ENCODE data around the gene CALHM3. TPM values are rescaled to one million over a fixed set of nuclear protein-coding genes. Genes with fewer than 3 reads are reported as not detected.
"Not testable (repeated sequence)": the region's sequence is repeated elsewhere in the genome, so short reads cannot be mapped to it uniquely, and the experiment has no call there.

The CALHM3 gene
- total RNA-seq, 1 experiment from 2014 or later, result not detected

- no peak for TF ChIP-seq CTCF (IDR thresholded peaks at IDR 0.05; ENCODE audit: unreplicated experiment)
- no TSS peak for BruUV-seq (replicated peaks)
- Mint-ChIP-seq H3K27ac (ENCODE audit: low read depth, unreplicated experiment) (no peak overlapping the region), H3K36me3 (ENCODE audit: insufficient read depth, unreplicated experiment) (no peaks in the 10 kb centered on the region), H3K4me1 (ENCODE audit: insufficient read depth, unreplicated experiment) (peaks cover 9% of the 10 kb centered on the region), H3K4me3 (ENCODE audit: unreplicated experiment) (no peak overlapping the region), H3K9me3 (ENCODE audit: unreplicated experiment) (no peaks in the 10 kb centered on the region), H3K27me3 (ENCODE audit: insufficient read depth, unreplicated experiment) (no peaks in the 10 kb centered on the region)
- CTCF ChIA-PET, result interaction anchor here (0.7 kb wide), 1 partner anchor 41 kb away, joined by 4 read pairs; no protein-coding TSS in a partner anchor
- POLR2A ChIA-PET, result no interaction called here
- intact Hi-C loops (cut with micrococcal nuclease), result no loop called here
- DNase-seq (ENCODE audit: unreplicated experiment), result no peak
These were observed 44.6 kb upstream of the CALHM3 start for GRCh38 chr10:103523683-103524082.

GRCh38 chr10:103522006-103522405 lies 43.0 kb upstream of the CALHM3 start:
- intact Hi-C loops (cut with micrococcal nuclease); H3K36me3 Mint-ChIP-seq (ENCODE audit: insufficient read depth, unreplicated experiment); H3K9me3 Mint-ChIP-seq (ENCODE audit: unreplicated experiment); H3K4me1 Mint-ChIP-seq (ENCODE audit: insufficient read depth, unreplicated experiment); H3K4me3 Mint-ChIP-seq (ENCODE audit: unreplicated experiment); H3K27me3 Mint-ChIP-seq (ENCODE audit: insufficient read depth, unreplicated experiment); BruUV-seq (replicated peaks); POLR2A ChIA-PET; CTCF ChIA-PET; DNase-seq (ENCODE audit: unreplicated experiment); H3K27ac Mint-ChIP-seq (ENCODE audit: low read depth, unreplicated experiment): not testable (repeated sequence)

- Mint-ChIP-seq H3K4me1 (ENCODE audit: insufficient read depth, unreplicated experiment) (peaks cover 9% of the 10 kb centered on the region), H3K36me3 (ENCODE audit: insufficient read depth, unreplicated experiment) (no peaks in the 10 kb centered on the region), H3K4me3 (ENCODE audit: unreplicated experiment) (no peak overlapping the region), H3K27me3 (ENCODE audit: insufficient read depth, unreplicated experiment) (no peaks in the 10 kb centered on the region), H3K9me3 (ENCODE audit: unreplicated experiment) (no peaks in the 10 kb centered on the region), H3K27ac (ENCODE audit: low read depth, unreplicated experiment) (no peak overlapping the region)
- no TSS peak for BruUV-seq (replicated peaks)
- CTCF ChIA-PET, result no interaction called here
- POLR2A ChIA-PET, result no interaction called here
- intact Hi-C loops (cut with micrococcal nuclease), result no loop called here
- no peak for DNase-seq (ENCODE audit: unreplicated experiment)
- no peak for TF ChIP-seq CTCF (IDR thresholded peaks at IDR 0.05; ENCODE audit: unreplicated experiment)
These were observed 40.8 kb upstream of the CALHM3 start for GRCh38 chr10:103519798-103520197.

GRCh38 chr10:103517234-103518085 lies 38.4 kb upstream of the CALHM3 start:
- Mint-ChIP-seq H3K27ac (ENCODE audit: low read depth, unreplicated experiment) (no peak overlapping the region), H3K4me1 (ENCODE audit: insufficient read depth, unreplicated experiment) (peaks cover 9% of the 10 kb centered on the region), H3K36me3 (ENCODE audit: insufficient read depth, unreplicated experiment) (no peaks in the 10 kb centered on the region), H3K27me3 (ENCODE audit: insufficient read depth, unreplicated experiment) (no peaks in the 10 kb centered on the region), H3K4me3 (ENCODE audit: unreplicated experiment) (no peak overlapping the region), H3K9me3 (ENCODE audit: unreplicated experiment) (no peaks in the 10 kb centered on the region)
- no peak for DNase-seq (ENCODE audit: unreplicated experiment)
- POLR2A ChIA-PET, result interaction anchor here (0.5 kb wide), 1 partner anchor 12 kb away, joined by 3 read pairs; no protein-coding TSS in a partner anchor
- no TSS peak for BruUV-seq (replicated peaks)
- intact Hi-C loops (cut with micrococcal nuclease), result no loop called here
- CTCF ChIA-PET, result no interaction called here
- no peak for TF ChIP-seq CTCF (IDR thresholded peaks at IDR 0.05; ENCODE audit: unreplicated experiment)

Measured in MCF 10A (cell line).